Stimulated activated memory B cell treated with anti-CD40 and anti-IgM and Interleukin-4, amounts not matched to agents 10 μg/mL and 1 μg/mL and 100 μg/mL, for 72 hours (primary cell): Measurements from ENCODE around the gene LIFR.
"Not testable (repeated sequence)": the region's sequence is repeated elsewhere in the genome, so short reads cannot be mapped to it uniquely, and the experiment has no call there.

ENCODE experiments used
- ATAC-seq: fragments of 150-1000 bp; cut with Tn5 transposase; 2 replicates; pipeline ENCODE4 v1.10.0; 2021
- H3K27ac Mint-ChIP-seq: one replicate; pipeline ENCODE4 v1.8.0; 2022; ENCODE audit warnings: mild to moderate bottlenecking, mixed read lengths
- H3K27me3 Mint-ChIP-seq: one replicate; pipeline ENCODE4 v1.8.0; 2022; ENCODE audit warnings: mixed read lengths
- H3K36me3 Mint-ChIP-seq: one replicate; pipeline ENCODE4 v1.8.0; 2022; ENCODE audit warnings: mixed read lengths
- H3K4me1 Mint-ChIP-seq: one replicate; pipeline ENCODE4 v1.8.0; 2022; ENCODE audit warnings: mixed read lengths
- H3K4me3 Mint-ChIP-seq: one replicate; pipeline ENCODE4 v1.8.0; 2022; ENCODE audit warnings: mild to moderate bottlenecking, moderate library complexity, mixed read lengths
- H3K9me3 Mint-ChIP-seq: one replicate; pipeline ENCODE4 v1.8.0; 2022; ENCODE audit warnings: mixed read lengths

LIFR gene

GRCh38 chr5:38590838-38591522 lies 34.5 kb upstream of the LIFR start:
- H3K9me3 Mint-ChIP-seq = no peaks in the 10 kb centered on the region
- no peaks in the 10 kb centered on the region for H3K27me3 Mint-ChIP-seq
- H3K4me1 Mint-ChIP-seq = no peaks in the 10 kb centered on the region
- H3K4me3 Mint-ChIP-seq = no peak overlapping the region
- H3K27ac Mint-ChIP-seq = no peak overlapping the region
- ATAC-seq = no peak
- no peaks in the 10 kb centered on the region for H3K36me3 Mint-ChIP-seq

- Mint-ChIP-seq H3K27me3 (no peaks in the 10 kb centered on the region), H3K9me3 (no peaks in the 10 kb centered on the region), H3K36me3 (no peaks in the 10 kb centered on the region), H3K4me3 (no peak overlapping the region), H3K27ac (no peak overlapping the region), H3K4me1 (no peaks in the 10 kb centered on the region)
- no peak for ATAC-seq
Observed at GRCh38 chr5:38589629-38590028, 33.2 kb upstream of the LIFR start.

GRCh38 chr5:38585816-38586215 lies 29.4 kb upstream of the LIFR start:
- Mint-ChIP-seq H3K4me1 (peaks cover 6% of the 10 kb centered on the region), H3K27ac (no peak overlapping the region)

GRCh38 chr5:38583500-38583899 lies 27.1 kb upstream of the LIFR start:
- Mint-ChIP-seq H3K27ac (no peak overlapping the region), H3K4me1 (peaks cover 6% of the 10 kb centered on the region), H3K27me3 (peaks cover 29% of the 10 kb centered on the region), H3K9me3 (no peaks in the 10 kb centered on the region), H3K4me3 (no peak overlapping the region), H3K36me3 (no peaks in the 10 kb centered on the region)
- no peak for ATAC-seq

More at GRCh38 chr5:38585816-38586215, 29.4 kb upstream of the LIFR start:
- H3K9me3 Mint-ChIP-seq = no peaks in the 10 kb centered on the region
- ATAC-seq = no peak
- no peaks in the 10 kb centered on the region for H3K36me3 Mint-ChIP-seq
- no peak overlapping the region for H3K4me3 Mint-ChIP-seq
- H3K27me3 Mint-ChIP-seq = peaks cover 20% of the 10 kb centered on the region

GRCh38 chr5:38582975-38583319 lies 26.5 kb upstream of the LIFR start:
- H3K4me3 Mint-ChIP-seq = no peak overlapping the region
- H3K4me1 Mint-ChIP-seq = peaks cover 6% of the 10 kb centered on the region
- ATAC-seq = no peak
- H3K36me3 Mint-ChIP-seq = no peaks in the 10 kb centered on the region
- H3K27ac Mint-ChIP-seq = no peak overlapping the region
- no peaks in the 10 kb centered on the region for H3K9me3 Mint-ChIP-seq
- peaks cover 29% of the 10 kb centered on the region for H3K27me3 Mint-ChIP-seq

- ATAC-seq = no peak
- Mint-ChIP-seq H3K4me1 (peaks cover 6% of the 10 kb centered on the region), H3K27me3 (peaks cover 29% of the 10 kb centered on the region), H3K27ac (no peak overlapping the region), H3K4me3 (no peak overlapping the region), H3K9me3 (no peaks in the 10 kb centered on the region), H3K36me3 (no peaks in the 10 kb centered on the region)
Observed at GRCh38 chr5:38582293-38582974, 26.0 kb upstream of the LIFR start.

- H3K27me3 Mint-ChIP-seq = peaks cover 29% of the 10 kb centered on the region
- no peak overlapping the region for H3K27ac Mint-ChIP-seq
- H3K4me1 Mint-ChIP-seq = peaks cover 6% of the 10 kb centered on the region
- no peak overlapping the region for H3K4me3 Mint-ChIP-seq
- no peaks in the 10 kb centered on the region for H3K9me3 Mint-ChIP-seq
- ATAC-seq = no peak
- no peaks in the 10 kb centered on the region for H3K36me3 Mint-ChIP-seq
Observed at GRCh38 chr5:38581597-38581996, 25.2 kb upstream of the LIFR start.

- no peaks in the 10 kb centered on the region for H3K36me3 Mint-ChIP-seq
Observed at GRCh38 chr5:38579105-38579504, 22.7 kb upstream of the LIFR start.

GRCh38 chr5:38576961-38577684 lies 20.7 kb upstream of the LIFR start:
- Mint-ChIP-seq H3K27me3 (peaks cover 17% of the 10 kb centered on the region), H3K9me3 (no peaks in the 10 kb centered on the region), H3K4me3 (no peak overlapping the region), H3K36me3 (no peaks in the 10 kb centered on the region), H3K27ac (no peak overlapping the region), H3K4me1 (no peaks in the 10 kb centered on the region)
- peak; percentile 47 for ATAC-seq

More at GRCh38 chr5:38579105-38579504, 22.7 kb upstream of the LIFR start:
- Mint-ChIP-seq H3K27me3 (peaks cover 29% of the 10 kb centered on the region), H3K9me3 (no peaks in the 10 kb centered on the region), H3K27ac (no peak overlapping the region), H3K4me3 (no peak overlapping the region), H3K4me1 (peaks cover 6% of the 10 kb centered on the region)
- no peak for ATAC-seq

- no peak for ATAC-seq
- Mint-ChIP-seq H3K27ac (no peak overlapping the region), H3K9me3 (no peaks in the 10 kb centered on the region), H3K4me1 (no peaks in the 10 kb centered on the region), H3K27me3 (peaks cover 11% of the 10 kb centered on the region), H3K4me3 (no peak overlapping the region), H3K36me3 (no peaks in the 10 kb centered on the region)
Observed at GRCh38 chr5:38576442-38576841, 20.0 kb upstream of the LIFR start.

- H3K36me3 Mint-ChIP-seq = no peaks in the 10 kb centered on the region
- H3K9me3 Mint-ChIP-seq = no peaks in the 10 kb centered on the region
- H3K4me1 Mint-ChIP-seq = no peaks in the 10 kb centered on the region
- H3K27me3 Mint-ChIP-seq = peaks cover 5% of the 10 kb centered on the region
- no peak for ATAC-seq
- no peak overlapping the region for H3K27ac Mint-ChIP-seq
- no peak overlapping the region for H3K4me3 Mint-ChIP-seq
Observed at GRCh38 chr5:38575476-38575875, 19.0 kb upstream of the LIFR start.

GRCh38 chr5:38574009-38574408 lies 17.6 kb upstream of the LIFR start:
- H3K36me3 Mint-ChIP-seq = no peaks in the 10 kb centered on the region
- no peak for ATAC-seq
- H3K27me3 Mint-ChIP-seq = no peaks in the 10 kb centered on the region
- no peaks in the 10 kb centered on the region for H3K9me3 Mint-ChIP-seq
- no peak overlapping the region for H3K4me3 Mint-ChIP-seq
- H3K4me1 Mint-ChIP-seq = no peaks in the 10 kb centered on the region
- no peak overlapping the region for H3K27ac Mint-ChIP-seq

GRCh38 chr5:38573521-38573920 lies 17.1 kb upstream of the LIFR start:
- Mint-ChIP-seq H3K27ac (no peak overlapping the region), H3K4me3 (no peak overlapping the region), H3K4me1 (no peaks in the 10 kb centered on the region), H3K27me3 (peaks cover under 1% of the 10 kb centered on the region), H3K9me3 (no peaks in the 10 kb centered on the region), H3K36me3 (no peaks in the 10 kb centered on the region)
- no peak for ATAC-seq

GRCh38 chr5:38569180-38569579 lies 12.7 kb upstream of the LIFR start:
- H3K27ac Mint-ChIP-seq = no peak overlapping the region
- no peak for ATAC-seq
- H3K27me3 Mint-ChIP-seq = peaks cover 11% of the 10 kb centered on the region
- H3K9me3 Mint-ChIP-seq = no peaks in the 10 kb centered on the region
- H3K4me3 Mint-ChIP-seq = no peak overlapping the region
- no peaks in the 10 kb centered on the region for H3K4me1 Mint-ChIP-seq
- no peaks in the 10 kb centered on the region for H3K36me3 Mint-ChIP-seq

GRCh38 chr5:38567306-38567705 lies 10.9 kb upstream of the LIFR start:
- H3K36me3 Mint-ChIP-seq, H3K4me1 Mint-ChIP-seq, ATAC-seq, H3K4me3 Mint-ChIP-seq, H3K9me3 Mint-ChIP-seq, H3K27ac Mint-ChIP-seq: not testable (repeated sequence)
- peaks cover 13% of the 10 kb centered on the region for H3K27me3 Mint-ChIP-seq

GRCh38 chr5:38563624-38564023 lies 7.2 kb upstream of the LIFR start:
- Mint-ChIP-seq H3K36me3 (no peaks in the 10 kb centered on the region), H3K27ac (no peak overlapping the region), H3K27me3 (peaks cover 19% of the 10 kb centered on the region), H3K4me1 (no peaks in the 10 kb centered on the region), H3K4me3 (no peak overlapping the region), H3K9me3 (no peaks in the 10 kb centered on the region)
- no peak for ATAC-seq
